Measurements from ENCODE around the gene IQSEC2. TPM values are rescaled to one million over a fixed set of nuclear protein-coding genes. Genes with fewer than 3 reads are reported as not detected.
A peak's percentile ranks its signal among the peaks of the same experiment; 100 is the strongest.

IQSEC2 gene
- total and polyA plus RNA-seq, 10 donors: 5.2 to 15.7 (median 8.5) TPM

DNA sequence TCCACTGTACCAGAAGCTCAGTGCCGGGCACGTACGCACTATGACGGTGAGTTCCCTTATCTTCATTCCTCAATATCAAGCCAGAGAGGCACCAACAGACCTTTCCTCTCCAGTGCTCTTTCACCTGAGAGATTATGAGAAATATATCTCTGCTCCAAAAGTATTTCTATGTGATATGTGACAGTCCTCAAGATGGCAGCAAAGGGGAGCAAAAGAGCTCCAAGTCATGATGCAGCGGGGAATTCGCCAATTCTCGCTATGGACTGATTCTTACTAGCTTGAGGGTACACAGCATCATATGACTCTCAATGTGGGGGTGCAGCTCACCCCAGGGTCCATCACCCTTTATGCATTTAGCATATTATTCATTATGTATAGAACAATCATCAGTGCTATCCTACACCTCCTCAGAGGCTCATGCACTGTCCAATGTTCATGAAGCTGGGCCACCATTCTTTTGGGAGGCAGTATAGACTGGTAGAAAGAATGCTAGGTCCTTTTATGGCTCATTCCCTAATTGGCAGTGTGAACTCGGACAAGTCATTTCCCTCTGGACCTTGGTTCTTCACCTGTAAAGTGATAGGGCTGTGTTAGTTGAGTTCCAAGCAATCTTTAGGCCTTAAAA, 12.8 kb upstream of the IQSEC2 start:
- Histone ChIP-seq H3K4me1 (no peaks in the 10 kb centered on the region), H3K27me3 (replicated peaks in 1 of 7) (no peaks in the 10 kb centered on the region), H3K9me3 (no peaks in the 10 kb centered on the region), H3K4me3 (no peak overlapping the region), H3K27ac (no peak overlapping the region), H3K36me3 (no peaks in the 10 kb centered on the region)
- WGBS, 5 donors: 87 to 97% (median 91%) methylated on average over 8 of the region's 8 CpGs
- no peak for DNase-seq
- TF ChIP-seq POLR2AphosphoS5 (IDR thresholded peaks at IDR 0.05): no peak
- intact Hi-C loops (cut with DNase I; ENCODE audit: low total_unique reads): no loop called here

DNA sequence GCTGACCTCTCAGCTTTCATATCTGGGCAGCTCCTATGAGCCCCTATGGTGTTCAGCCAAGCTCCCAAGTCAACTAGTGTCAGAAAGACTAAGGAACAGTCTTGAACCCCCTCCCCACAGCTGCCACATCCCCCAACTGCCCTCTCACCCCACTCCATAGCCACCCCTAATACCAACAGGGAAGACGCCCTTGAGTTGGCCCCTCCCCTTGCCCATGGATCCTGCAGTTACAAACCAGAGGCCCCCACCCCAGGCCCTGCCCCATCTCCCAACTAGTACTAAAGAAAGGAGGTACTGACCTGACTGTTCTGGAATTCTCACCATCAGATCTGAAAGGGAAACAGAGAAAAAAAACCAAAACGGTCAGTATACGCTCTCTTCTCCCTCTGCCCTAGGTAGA, 10.2 kb upstream of the IQSEC2 start:
- 74 to 100% (median 90%) methylated on average over 3 of the region's 3 CpGs for WGBS, 5 donors
- peaks cover 0 to 22% (median 15%) of the 10 kb centered on the region in 6 donors for H3K4me1 ChIP-seq
- H3K4me3 ChIP-seq: no peak overlapping the region
- no peak overlapping the region for H3K27ac ChIP-seq
- TF ChIP-seq, protein P1, sequence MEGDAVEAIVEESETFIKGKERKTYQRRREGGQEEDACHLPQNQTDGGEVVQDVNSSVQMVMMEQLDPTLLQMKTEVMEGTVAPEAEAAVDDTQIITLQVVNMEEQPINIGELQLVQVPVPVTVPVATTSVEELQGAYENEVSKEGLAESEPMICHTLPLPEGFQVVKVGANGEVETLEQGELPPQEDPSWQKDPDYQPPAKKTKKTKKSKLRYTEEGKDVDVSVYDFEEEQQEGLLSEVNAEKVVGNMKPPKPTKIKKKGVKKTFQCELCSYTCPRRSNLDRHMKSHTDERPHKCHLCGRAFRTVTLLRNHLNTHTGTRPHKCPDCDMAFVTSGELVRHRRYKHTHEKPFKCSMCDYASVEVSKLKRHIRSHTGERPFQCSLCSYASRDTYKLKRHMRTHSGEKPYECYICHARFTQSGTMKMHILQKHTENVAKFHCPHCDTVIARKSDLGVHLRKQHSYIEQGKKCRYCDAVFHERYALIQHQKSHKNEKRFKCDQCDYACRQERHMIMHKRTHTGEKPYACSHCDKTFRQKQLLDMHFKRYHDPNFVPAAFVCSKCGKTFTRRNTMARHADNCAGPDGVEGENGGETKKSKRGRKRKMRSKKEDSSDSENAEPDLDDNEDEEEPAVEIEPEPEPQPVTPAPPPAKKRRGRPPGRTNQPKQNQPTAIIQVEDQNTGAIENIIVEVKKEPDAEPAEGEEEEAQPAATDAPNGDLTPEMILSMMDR (IDR thresholded peaks at IDR 0.05 in 8 of 11, conservative IDR thresholded peaks at IDR 0.05 in 3 of 11): no peak
- TF ChIP-seq POLR2AphosphoS5 (IDR thresholded peaks at IDR 0.05): no peak
- no peak for DNase-seq
- H3K9me3 ChIP-seq: no peaks in the 10 kb centered on the region
- intact Hi-C loops (cut with DNase I; ENCODE audit: low total_unique reads): no loop called here
- no peaks in the 10 kb centered on the region for H3K27me3 ChIP-seq (replicated peaks in 1 of 7)
- H3K36me3 ChIP-seq: no peaks in the 10 kb centered on the region

DNA sequence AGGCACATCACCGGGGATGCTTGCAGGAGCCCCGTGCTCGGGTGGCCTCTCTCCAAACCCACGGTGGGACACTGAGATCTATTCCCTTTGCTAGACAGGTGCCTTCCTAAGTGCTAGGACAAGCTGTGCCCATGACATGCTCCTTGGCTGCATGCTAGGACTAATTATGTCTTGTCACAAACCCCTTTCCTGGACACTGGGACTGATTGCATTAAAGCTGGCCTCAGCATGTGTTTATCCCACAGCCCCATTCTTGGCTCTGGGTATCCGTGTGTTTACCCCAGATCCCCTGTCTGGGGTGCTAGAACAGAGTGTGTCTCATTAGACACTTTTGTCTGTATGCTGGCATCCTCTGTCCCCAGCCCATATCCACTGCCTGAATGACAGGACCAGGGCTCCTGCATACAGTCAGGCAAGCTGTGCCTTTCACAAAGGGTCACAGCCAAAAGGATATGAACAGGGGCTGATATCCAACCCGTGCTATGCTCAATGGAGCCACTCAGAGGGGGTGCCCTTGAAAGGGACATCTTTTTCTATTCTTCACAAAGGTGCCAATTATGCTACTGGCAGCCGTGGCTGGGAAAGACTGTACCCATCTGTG, 9.2 kb upstream of the IQSEC2 start:
- no peak for TF ChIP-seq POLR2AphosphoS5 (IDR thresholded peaks at IDR 0.05)
- TF ChIP-seq, protein P1 (IDR thresholded peaks at IDR 0.05 in 8 of 11, conservative IDR thresholded peaks at IDR 0.05 in 3 of 11): no peak
- no peak for TF ChIP-seq POLR2A (IDR thresholded peaks at IDR 0.05)
- DNase-seq: no peak
- no peaks in the 10 kb centered on the region for H3K27me3 ChIP-seq (replicated peaks in 1 of 7)
- WGBS, 5 donors: 75 to 98% (median 92%) methylated on average over 3 to 7 of the region's 7 CpGs
- H3K36me3 ChIP-seq: no peaks in the 10 kb centered on the region
- no peaks in the 10 kb centered on the region for H3K9me3 ChIP-seq
- H3K27ac ChIP-seq: no peak overlapping the region
- peaks cover 0 to 32% (median 18%) of the 10 kb centered on the region in 6 donors for H3K4me1 ChIP-seq
- intact Hi-C loops (cut with DNase I; ENCODE audit: low total_unique reads): no loop called here
- no peak overlapping the region for H3K4me3 ChIP-seq

DNA sequence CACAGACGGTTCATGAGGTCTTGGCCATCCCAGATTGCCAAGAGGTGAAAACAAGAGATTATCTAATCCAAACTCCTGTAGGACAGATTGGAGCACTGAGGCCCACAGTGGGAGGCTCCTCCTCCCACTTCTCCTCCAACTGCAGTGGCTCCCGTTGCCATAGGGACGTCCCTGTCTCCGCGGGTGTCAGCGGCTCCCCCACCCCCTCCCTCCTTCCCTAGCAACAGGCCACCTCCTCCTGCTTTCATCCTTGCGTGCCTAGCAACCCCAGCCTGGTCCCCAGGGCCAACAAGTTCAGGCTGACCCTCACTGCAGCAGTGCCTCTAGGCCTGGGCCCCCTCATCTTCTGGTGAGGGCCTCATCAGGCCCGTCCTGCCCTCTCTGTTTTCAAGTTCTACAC, 6.8 kb upstream of the IQSEC2 start:
- TF ChIP-seq, protein P1 (IDR thresholded peaks at IDR 0.05 in 8 of 11, conservative IDR thresholded peaks at IDR 0.05 in 3 of 11): no peak
- TF ChIP-seq POLR2AphosphoS5 (IDR thresholded peaks at IDR 0.05): no peak
- TF ChIP-seq POLR2A (IDR thresholded peaks at IDR 0.05): no peak
- no peak for DNase-seq
- H3K4me3 ChIP-seq: peak overlapping the region in 3 of 8 donors; percentile 4 to 44 (median 13)
- intact Hi-C loops (cut with DNase I; ENCODE audit: low total_unique reads): no loop called here
- peak overlapping the region in 5 of 8 donors; percentile 39 to 84 (median 67) for H3K27ac ChIP-seq
- H3K9me3 ChIP-seq: no peaks in the 10 kb centered on the region
- H3K36me3 ChIP-seq: no peaks in the 10 kb centered on the region
- H3K4me1 ChIP-seq: peaks cover 0 to 43% (median 26%) of the 10 kb centered on the region in 6 donors
- 23 to 80% (median 29%) methylated on average over 1 to 8 of the region's 8 CpGs for WGBS, 5 donors
- H3K27me3 ChIP-seq (replicated peaks in 1 of 7): peaks cover 0 to 4% (median 0%) of the 10 kb centered on the region in 7 donors
